Hepatocyte (in vitro differentiated cells): ENCODE data around the gene LRRC3B.

Experiments
- CTCF ChIP-seq: fragments of 200-600 bp; sonication (generic); IDR thresholded peaks from 2 replicates; pipeline ENCODE4 v1.5.1; 2016; ENCODE audit warnings: antibody characterized with exemption, mild to moderate bottlenecking; ENCODE audit not compliant: poor library complexity
- EZH2 ChIP-seq: fragments of 200-600 bp; sonication (generic); IDR thresholded peaks from 2 replicates; pipeline ENCODE4 v1.6.1; 2016; ENCODE audit warnings: antibody characterized with exemption, mild to moderate bottlenecking, borderline replicate concordance
- EZH2phosphoT487 ChIP-seq: fragments of 200-600 bp; sonication (generic); IDR thresholded peaks from one replicate; pipeline ENCODE4 v1.6.1; 2018; ENCODE audit warnings: antibody characterized with exemption, mild to moderate bottlenecking, low read depth, moderate library complexity; ENCODE audit not compliant: unreplicated experiment, severe bottlenecking

- TF ChIP-seq CTCF (no peak), EZH2 (no peak), EZH2phosphoT487 (no peak)
These were observed 82.2 kb downstream of the LRRC3B start for GRCh38 chr3:26704736-26705135.
